Muscle of arm (tissue), 12 donors: ENCODE measurements around the gene PPIP5K1. TPM values are rescaled to one million over a fixed set of nuclear protein-coding genes. Genes with fewer than 3 reads are reported as not detected.
"Not testable (repeated sequence)": the region's sequence is repeated elsewhere in the genome, so short reads cannot be mapped to it uniquely, and the experiment has no call there.

Source experiments
- DNase-seq: peaks from one replicate; pipeline ENCODE4 v3.0.0-alpha.2; 2013
- polyA plus RNA-seq, 12 donors: library from polyadenylated mRNA; unstranded; fragments of 120-200 nt; gene quantifications; one replicate each; pipeline ENCODE4 v1.2.1, GENCODE V29; 2013; ENCODE audit not compliant: insufficient read length in 12 of 12

Gene PPIP5K1
- polyA plus RNA-seq, 12 donors: 4.9 to 22.9 (median 6.5) TPM; not detected in 1

- no peak for DNase-seq
Observed at GRCh38 chr15:43547539-43547938, 42.5 kb downstream of the PPIP5K1 start.

- DNase-seq: no peak
Observed at GRCh38 chr15:43545426-43545825, 44.6 kb downstream of the PPIP5K1 start.

GRCh38 chr15:43544266-43544665, 45.7 kb downstream of the PPIP5K1 start:
- DNase-seq: no peak

GRCh38 chr15:43541785-43542184, 48.2 kb downstream of the PPIP5K1 start:
- DNase-seq: no peak

- no peak for DNase-seq
Observed at GRCh38 chr15:43538091-43538490, 51.9 kb downstream of the PPIP5K1 start.

- no peak for DNase-seq
Observed at GRCh38 chr15:43534897-43535296, 55.1 kb downstream of the PPIP5K1 start.

- not testable (repeated sequence) for DNase-seq
Observed at GRCh38 chr15:43532826-43533225, 57.2 kb downstream of the PPIP5K1 start.

- no peak for DNase-seq
Observed at GRCh38 chr15:43531018-43531670, 58.9 kb downstream of the PPIP5K1 start.

- no peak for DNase-seq
Observed at GRCh38 chr15:43529587-43530345, 60.2 kb downstream of the PPIP5K1 start.

- DNase-seq: no peak
Observed at GRCh38 chr15:43529141-43529540, 60.9 kb downstream of the PPIP5K1 start.

- no peak for DNase-seq
Observed at GRCh38 chr15:43528542-43529007, 61.4 kb downstream of the PPIP5K1 start.

- no peak for DNase-seq
Observed at GRCh38 chr15:43527802-43528541, 62.0 kb downstream of the PPIP5K1 start.

- no peak for DNase-seq
Observed at GRCh38 chr15:43527016-43527801, 62.8 kb downstream of the PPIP5K1 start.

- DNase-seq: no peak
Observed at GRCh38 chr15:43526261-43526930, 63.6 kb downstream of the PPIP5K1 start.

- DNase-seq: no peak
Observed at GRCh38 chr15:43525131-43525530, 64.9 kb downstream of the PPIP5K1 start.

GRCh38 chr15:43524254-43524845, 65.7 kb downstream of the PPIP5K1 start:
- DNase-seq: no peak

- no peak for DNase-seq
Observed at GRCh38 chr15:43523646-43524045, 66.4 kb downstream of the PPIP5K1 start.

GRCh38 chr15:43522247-43522646, 67.8 kb downstream of the PPIP5K1 start:
- DNase-seq: no peak

- DNase-seq: no peak
Observed at GRCh38 chr15:43521419-43521818, 68.6 kb downstream of the PPIP5K1 start.

- DNase-seq: no peak
Observed at GRCh38 chr15:43520138-43520537, 69.9 kb downstream of the PPIP5K1 start.

GRCh38 chr15:43519196-43519595, 70.8 kb downstream of the PPIP5K1 start:
- DNase-seq: no peak
